ENCODE measurements around the gene SLC39A10.

- TF ChIP-seq CTCF (IDR thresholded peaks at IDR 0.05; ENCODE audit: extremely low read depth in 1 of 2, insufficient read depth in 1 of 2, low read depth in 1 of 2, low read length in 2 of 2) (no peak), POLR2A (IDR thresholded peaks at IDR 0.05; ENCODE audit: low read depth, low read length) (no peak), FOS (IDR thresholded peaks at IDR 0.05; ENCODE audit: borderline replicate concordance, insufficient read depth, low read length) (no peak), JUN (IDR thresholded peaks at IDR 0.05; ENCODE audit: borderline replicate concordance, insufficient read depth, insufficient read length, low read depth) (no peak), POLR2AphosphoS5 (IDR thresholded peaks at IDR 0.05; ENCODE audit: insufficient read depth, low read depth, low read length) (no peak), EZH2 (IDR thresholded peaks at IDR 0.05; ENCODE audit: borderline replicate concordance, low read depth, low read length, severe bottlenecking) (no peak), MAX (IDR thresholded peaks at IDR 0.05; ENCODE audit: insufficient read depth, insufficient read length) (no peak), GATA2 (IDR thresholded peaks at IDR 0.05; ENCODE audit: insufficient read depth, insufficient read length, low read depth, low read length) (no peak)
Observed at GRCh38 chr2:195632856-195633572, 24.0 kb upstream of the SLC39A10 start.
